GM12878 (cell line): ENCODE measurements around the gene IMMP2L. TPM values are rescaled to one million over a fixed set of nuclear protein-coding genes. Genes with fewer than 3 reads are reported as not detected.

Experiments used
- ATAC-seq: fragments of 200-7000 bp; cut with Tn5 transposase; 3 replicates; pipeline ENCODE4 v1.9.1; 2020; ENCODE audit warnings: mild to moderate bottlenecking, moderate library complexity
- BruUV-seq: library from RNA; stranded (reverse); fragments of 400-500 nt; replicated peaks from 2 replicates; lab custom pipeline; 2021; lab: Mats Ljungman, UMichigan
- CTCF ChIA-PET: fragments of 300-600 bp; sonication (Branson Sonifier 250); formaldehyde crosslinking; extraction: SDS; loops from one replicate; lab custom pipeline; 2021; ENCODE audit warnings: inconsistent platforms; lab: Yijun Ruan, JAX
- POLR2A ChIA-PET: fragments of 350-600 bp; formaldehyde crosslinking; extraction: SDS; loops from one replicate; lab custom pipeline; 2021; ENCODE audit warnings: inconsistent platforms; lab: Charles Lee
- RAD21 ChIA-PET: fragments of 300-600 bp; sonication (Branson Sonifier 250); formaldehyde crosslinking; loops from one replicate; lab custom pipeline; 2023; ENCODE audit warnings: antibody characterized with exemption; ENCODE audit not compliant: unreplicated experiment; lab: Charles Lee
- SMC1A ChIA-PET: fragments of 300-600 bp; sonication (Branson Sonifier 250); formaldehyde crosslinking; loops from one replicate; lab custom pipeline; 2023; ENCODE audit not compliant: unreplicated experiment, uncharacterized antibody; lab: Charles Lee
- DNase-seq: peaks from one replicate; pipeline ENCODE4 v3.0.0-alpha.2; 2011; ENCODE audit warnings: low read depth, low spot score
- FAIRE-seq: peaks from 3 replicates; lab custom pipeline; 2011; peaks lifted over from hg19 to GRCh38; lab: Jason Lieb, UNC
- H2AFZ ChIP-seq: 2 replicates; pipeline ENCODE4 v1.6.0; 2011; ENCODE audit warnings: low read depth, low read length, control low read depth; ENCODE audit not compliant: control insufficient read depth
- H3K27ac ChIP-seq: 2 replicates; pipeline ENCODE4 v1.5.1; 2011; ENCODE audit warnings: control low read depth; ENCODE audit not compliant: control insufficient read depth, insufficient read depth
- H3K27me3 ChIP-seq, 2 experiments: replicated peaks in 1 of 2; 2 replicates each; pipeline versions ENCODE4 v1.6.0 to v1.6.1; 2011; ENCODE audit warnings: low read length in 1 of 2; ENCODE audit not compliant: control insufficient read depth in 2 of 2, insufficient read depth in 2 of 2
- H3K36me3 ChIP-seq, 2 experiments: 2 replicates each; pipeline ENCODE4 v1.5.1; 2011; ENCODE audit warnings: low read length in 1 of 2; ENCODE audit not compliant: control insufficient read depth in 2 of 2, insufficient read depth in 2 of 2
- H3K4me1 ChIP-seq: 2 replicates; pipeline ENCODE4 v1.6.1; 2011; ENCODE audit warnings: mild to moderate bottlenecking, low read length, moderate library complexity, mixed read lengths; ENCODE audit not compliant: control insufficient read depth, insufficient read depth
- H3K4me2 ChIP-seq: 2 replicates; pipeline ENCODE4 v1.6.0; 2011; ENCODE audit warnings: control low read depth; ENCODE audit not compliant: control insufficient read depth, insufficient read depth
- H3K4me3 ChIP-seq: fragments of 200-600 bp; sonication (generic); 2 replicates; pipeline ENCODE4 v1.5.1; 2016
- H3K79me2 ChIP-seq: 2 replicates; pipeline ENCODE4 v1.6.0; 2011; ENCODE audit warnings: low read length; ENCODE audit not compliant: control insufficient read depth, insufficient read depth
- H3K9ac ChIP-seq: 2 replicates; pipeline ENCODE4 v1.8.0; 2011; ENCODE audit warnings: low read length, control low read depth, mixed read lengths; ENCODE audit not compliant: control insufficient read depth, insufficient read depth
- H3K9me3 ChIP-seq: replicated peaks from 3 replicates; pipeline ENCODE4 v1.5.1; 2011; ENCODE audit warnings: mild to moderate bottlenecking, low read length; ENCODE audit not compliant: control insufficient read depth, insufficient read depth
- H4K20me1 ChIP-seq: 2 replicates; pipeline ENCODE4 v1.6.0; 2011; ENCODE audit not compliant: control insufficient read depth, insufficient read depth
- BCLAF1 ChIP-seq: fragments of 450-650 bp; IDR thresholded peaks from 2 replicates; pipeline ENCODE4 v1.6.1; 2017; ENCODE audit warnings: antibody characterized with exemption, mild to moderate bottlenecking, moderate library complexity
- CBFB ChIP-seq: IDR thresholded peaks from 2 replicates; pipeline ENCODE4 v1.6.1; 2016; ENCODE audit warnings: antibody characterized with exemption, low read depth
- CBX3 ChIP-seq: fragments of 200-600 bp; sonication (generic); IDR thresholded peaks from 2 replicates; pipeline ENCODE4 v1.6.1; 2016; ENCODE audit warnings: low read depth, borderline replicate concordance
- NR2F1 ChIP-seq: fragments of 450-650 bp; conservative IDR thresholded peaks from 2 replicates; pipeline ENCODE4 v1.6.1; 2017; ENCODE audit warnings: mild to moderate bottlenecking
- PKNOX1 ChIP-seq: fragments of 450-650 bp; IDR thresholded peaks from 2 replicates; pipeline ENCODE4 v1.6.1; 2016; ENCODE audit warnings: mild to moderate bottlenecking
- POLR2A ChIP-seq: IDR thresholded peaks from 2 replicates; pipeline ENCODE4 v1.6.1; 2011; ENCODE audit warnings: low read depth, mild to moderate bottlenecking, low read length
- RCOR1 ChIP-seq: conservative IDR thresholded peaks from 2 replicates; pipeline ENCODE4 v1.6.1; 2012; ENCODE audit warnings: low read depth, low read length, improper control_type of control experiment
- SIX5 ChIP-seq: IDR thresholded peaks from 2 replicates; pipeline ENCODE4 v1.6.1; 2011; ENCODE audit warnings: mild to moderate bottlenecking, low read depth, low read length, moderate library complexity; ENCODE audit not compliant: severe bottlenecking
- SMC3 ChIP-seq: IDR thresholded peaks from 2 replicates; pipeline ENCODE4 v1.6.1; 2011; ENCODE audit warnings: low read length, improper control_type of control experiment, borderline replicate concordance
- SRF ChIP-seq, 2 experiments: IDR thresholded peaks; 2 replicates each; pipeline ENCODE4 v1.6.1; 2011; ENCODE audit warnings: low read depth in 2 of 2, low read length in 2 of 2, mild to moderate bottlenecking in 1 of 2, moderate library complexity in 1 of 2
- STAT1 ChIP-seq: fragments of 450-650 bp; conservative IDR thresholded peaks from 2 replicates; pipeline ENCODE4 v1.6.1; 2014; ENCODE audit warnings: antibody characterized with exemption, mild to moderate bottlenecking
- TBL1XR1 ChIP-seq: IDR thresholded peaks from 2 replicates; pipeline ENCODE4 v1.6.1; 2012; ENCODE audit warnings: low read depth, low read length, improper control_type of control experiment
- WRNIP1 ChIP-seq: IDR thresholded peaks from 2 replicates; pipeline ENCODE4 v1.6.1; 2011; ENCODE audit warnings: low read depth, low read length, improper control_type of control experiment, borderline replicate concordance
- WGBS: methylation state at CpG from one replicate; pipeline ENCODE4 v1.1.6; 2016; ENCODE audit warnings: low lambda C conversion rate; ENCODE audit not compliant: insufficient replicate concordance, insufficient coverage; ENCODE audit errors: missing lambda C conversion rate; 5-methylcytosine and 5-hydroxymethylcytosine counted together
- in situ Hi-C: fragments of 300-500 bp; cut with MboI; formaldehyde crosslinking; loops from 9 replicates; pipeline ENCODE4 v1.14.3; 2018; ENCODE audit warnings: mixed read lengths
- intact Hi-C: fragments of 100-400 bp; cut with micrococcal nuclease; formaldehyde crosslinking; loops from one replicate; pipeline ENCODE4 v1.14.2; 2022; ENCODE audit not compliant: unreplicated experiment
- polyA plus RNA-seq, 11 experiments: library from polyadenylated mRNA; depleted of rRNA in 4 of 11; unstranded in 6 of 11; stranded (reverse) in 5 of 11; fragments of >200 nt; fragmentation: Nextera tagmentation in 4 of 11; fragmentation: Illumina TruSeq in 1 of 11; extraction: Ambion mirVana in 4 of 11; extraction: Trizol in 1 of 11; gene quantifications; 1 replicate in 1 of 11; 2 replicates in 10 of 11; pipeline versions ENCODE4 v1.2.1 to v1.2.3, GENCODE V29; 2011 to 2016; ENCODE audit warnings: inconsistent platforms in 2 of 11, missing spikeins in 2 of 11, low read depth in 1 of 11
- total RNA-seq, 4 experiments: library from RNA; depleted of rRNA in 3 of 4; stranded (reverse); fragments of >200 nt in 3 of 4; fragmentation: Illumina TruSeq in 1 of 4; extraction: Trizol in 1 of 4; gene quantifications; 2 replicates each; pipeline versions ENCODE4 v1.2.1 to v1.2.3, GENCODE V29; 2013 to 2021
- TF ChIP-seq, protein P1 (sequence below): IDR thresholded peaks from 2 replicates; pipeline ENCODE4 v1.6.1; 2011; ENCODE audit warnings: low read depth, mild to moderate bottlenecking, low read length, moderate library complexity, borderline replicate concordance; ENCODE audit errors: extremely low read depth
- TF ChIP-seq, protein P2 (sequence below): fragments of 450-650 bp; IDR thresholded peaks from 2 replicates; pipeline ENCODE4 v1.6.1; 2018; ENCODE audit warnings: mild to moderate bottlenecking, low read depth, moderate library complexity; ENCODE audit not compliant: partially characterized antibody

IMMP2L gene
- total and polyA plus RNA-seq, 10 of the 15 experiments (the other 5 are each of a cell fraction or from before 2014, with no cell fraction given): 12.6 to 46.3 (median 19.6) TPM

- CTCF ChIA-PET: no interaction called here
Observed at GRCh38 chr7:111004310-111004901, 557.9 kb downstream of the IMMP2L start.

More at GRCh38 chr7:111004310-111004901, 557.9 kb downstream of the IMMP2L start:
- POLR2A ChIA-PET: no interaction called here
- Histone ChIP-seq H3K27ac (no peak overlapping the region), H3K36me3 (no peaks in the 10 kb centered on the region), H3K4me2 (no peak overlapping the region)
- SMC1A ChIA-PET: interaction anchor here (1.7 kb wide), 1 partner anchor 9 kb away, joined by 5 read pairs; no protein-coding TSS in a partner anchor
- ATAC-seq: no peak
- no peak for TF ChIP-seq CBFB
- TF ChIP-seq PKNOX1: no peak
- no peak for TF ChIP-seq SRF (IDR thresholded peaks at IDR 0.05; ENCODE audit: low read depth in 2 of 2, low read length in 2 of 2)
- TF ChIP-seq POLR2A: no peak
- TF ChIP-seq SIX5: no peak
- no peak for TF ChIP-seq NR2F1
- TF ChIP-seq RCOR1: no peak
- TF ChIP-seq, protein P1, sequence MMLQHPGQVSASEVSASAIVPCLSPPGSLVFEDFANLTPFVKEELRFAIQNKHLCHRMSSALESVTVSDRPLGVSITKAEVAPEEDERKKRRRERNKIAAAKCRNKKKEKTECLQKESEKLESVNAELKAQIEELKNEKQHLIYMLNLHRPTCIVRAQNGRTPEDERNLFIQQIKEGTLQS: no peak
- no peak for TF ChIP-seq CBX3
- TF ChIP-seq, protein P2, sequence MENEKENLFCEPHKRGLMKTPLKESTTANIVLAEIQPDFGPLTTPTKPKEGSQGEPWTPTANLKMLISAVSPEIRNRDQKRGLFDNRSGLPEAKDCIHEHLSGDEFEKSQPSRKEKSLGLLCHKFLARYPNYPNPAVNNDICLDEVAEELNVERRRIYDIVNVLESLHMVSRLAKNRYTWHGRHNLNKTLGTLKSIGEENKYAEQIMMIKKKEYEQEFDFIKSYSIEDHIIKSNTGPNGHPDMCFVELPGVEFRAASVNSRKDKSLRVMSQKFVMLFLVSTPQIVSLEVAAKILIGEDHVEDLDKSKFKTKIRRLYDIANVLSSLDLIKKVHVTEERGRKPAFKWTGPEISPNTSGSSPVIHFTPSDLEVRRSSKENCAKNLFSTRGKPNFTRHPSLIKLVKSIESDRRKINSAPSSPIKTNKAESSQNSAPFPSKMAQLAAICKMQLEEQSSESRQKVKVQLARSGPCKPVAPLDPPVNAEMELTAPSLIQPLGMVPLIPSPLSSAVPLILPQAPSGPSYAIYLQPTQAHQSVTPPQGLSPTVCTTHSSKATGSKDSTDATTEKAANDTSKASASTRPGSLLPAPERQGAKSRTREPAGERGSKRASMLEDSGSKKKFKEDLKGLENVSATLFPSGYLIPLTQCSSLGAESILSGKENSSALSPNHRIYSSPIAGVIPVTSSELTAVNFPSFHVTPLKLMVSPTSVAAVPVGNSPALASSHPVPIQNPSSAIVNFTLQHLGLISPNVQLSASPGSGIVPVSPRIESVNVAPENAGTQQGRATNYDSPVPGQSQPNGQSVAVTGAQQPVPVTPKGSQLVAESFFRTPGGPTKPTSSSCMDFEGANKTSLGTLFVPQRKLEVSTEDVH: no peak
- TF ChIP-seq SMC3: no peak
- no peak for TF ChIP-seq STAT1
- TF ChIP-seq TBL1XR1: no peak
- TF ChIP-seq BCLAF1: no peak
- TF ChIP-seq WRNIP1: no peak
- TF ChIP-seq, all 136 proteins: peak for 0
- H3K27me3 ChIP-seq: no peaks in the 10 kb centered on the region
- H2AFZ ChIP-seq: no peak overlapping the region
- no peaks in the 10 kb centered on the region for H4K20me1 ChIP-seq
- WGBS: 39% methylated on average over 4 of the region's 4 CpGs
- no peaks in the 10 kb centered on the region for H3K79me2 ChIP-seq
- no peak overlapping the region for H3K4me3 ChIP-seq
- DNase-seq (no peak), FAIRE-seq (no peak)
- in situ Hi-C loops (no loop called here), intact Hi-C loops (no loop called here)
- RAD21 ChIA-PET: no interaction called here
- H3K9me3 ChIP-seq: no peaks in the 10 kb centered on the region
- H3K9ac ChIP-seq: no peak overlapping the region
- H3K4me1 ChIP-seq: no peaks in the 10 kb centered on the region
- no TSS peak for BruUV-seq
